Measurements from ENCODE around the gene EEF1AKMT2. TPM values are rescaled to one million over a fixed set of nuclear protein-coding genes. Genes with fewer than 3 reads are reported as not detected.

Gene EEF1AKMT2
- total RNA-seq, 1 donor = 19.9 TPM

DNA sequence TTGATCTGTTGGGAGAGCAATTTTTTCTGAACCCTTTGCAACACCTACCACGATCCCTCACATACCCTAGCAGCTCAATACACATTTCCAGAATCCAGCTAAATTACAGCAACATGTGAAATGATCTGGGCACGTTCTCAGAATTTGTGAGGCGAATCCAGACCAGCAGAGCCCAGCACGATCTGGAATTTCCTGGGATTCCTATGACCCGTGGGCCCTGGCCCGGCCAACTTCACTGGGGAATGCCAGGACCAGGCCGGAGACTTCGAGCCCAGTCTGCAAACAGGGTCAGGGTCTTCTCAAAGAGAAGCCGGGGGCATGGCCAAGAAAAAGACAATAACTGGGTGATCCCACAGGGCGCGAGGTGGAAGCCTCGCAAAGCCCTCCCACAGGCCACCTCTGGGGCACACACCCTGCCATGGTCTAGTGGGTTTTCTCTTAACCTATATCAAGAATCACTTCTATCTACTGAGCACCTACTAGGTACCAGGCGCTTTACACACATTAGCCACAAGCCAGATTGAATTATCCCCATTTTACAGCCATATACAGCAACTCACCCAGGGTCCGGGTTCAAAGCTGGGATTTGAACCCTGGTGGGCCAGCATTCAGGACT, 81.3 kb downstream of the EEF1AKMT2 start:
- TF ChIP-seq, protein P1, sequence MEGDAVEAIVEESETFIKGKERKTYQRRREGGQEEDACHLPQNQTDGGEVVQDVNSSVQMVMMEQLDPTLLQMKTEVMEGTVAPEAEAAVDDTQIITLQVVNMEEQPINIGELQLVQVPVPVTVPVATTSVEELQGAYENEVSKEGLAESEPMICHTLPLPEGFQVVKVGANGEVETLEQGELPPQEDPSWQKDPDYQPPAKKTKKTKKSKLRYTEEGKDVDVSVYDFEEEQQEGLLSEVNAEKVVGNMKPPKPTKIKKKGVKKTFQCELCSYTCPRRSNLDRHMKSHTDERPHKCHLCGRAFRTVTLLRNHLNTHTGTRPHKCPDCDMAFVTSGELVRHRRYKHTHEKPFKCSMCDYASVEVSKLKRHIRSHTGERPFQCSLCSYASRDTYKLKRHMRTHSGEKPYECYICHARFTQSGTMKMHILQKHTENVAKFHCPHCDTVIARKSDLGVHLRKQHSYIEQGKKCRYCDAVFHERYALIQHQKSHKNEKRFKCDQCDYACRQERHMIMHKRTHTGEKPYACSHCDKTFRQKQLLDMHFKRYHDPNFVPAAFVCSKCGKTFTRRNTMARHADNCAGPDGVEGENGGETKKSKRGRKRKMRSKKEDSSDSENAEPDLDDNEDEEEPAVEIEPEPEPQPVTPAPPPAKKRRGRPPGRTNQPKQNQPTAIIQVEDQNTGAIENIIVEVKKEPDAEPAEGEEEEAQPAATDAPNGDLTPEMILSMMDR (IDR thresholded peaks at IDR 0.05; ENCODE audit: insufficient read depth, low read depth, low read length) = no peak
- no peak overlapping the region for H3K4me3 ChIP-seq (ENCODE audit: low read depth, low read length)
- DNase-seq (ENCODE audit: low read depth) = no peak

DNA sequence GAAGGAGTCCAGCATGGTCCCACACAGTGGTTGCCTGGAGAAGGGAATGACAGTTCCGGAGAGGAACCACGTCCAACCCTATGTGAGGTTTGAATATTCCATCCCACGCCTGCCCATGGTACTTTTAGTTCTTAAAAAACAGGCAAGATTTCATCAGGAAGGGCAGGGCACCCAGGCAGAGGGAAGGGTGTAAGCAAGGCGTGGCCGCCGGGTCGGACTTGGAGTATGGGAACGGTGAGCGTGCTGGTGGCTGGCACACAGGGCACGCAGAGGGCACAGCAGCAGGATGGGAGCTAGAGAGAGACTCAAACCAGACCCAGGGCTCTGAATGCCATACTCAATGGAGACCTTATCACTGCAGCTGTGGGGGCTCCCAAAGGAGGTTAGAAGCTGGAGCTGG, 81.8 kb downstream of the EEF1AKMT2 start:
- DNase-seq (ENCODE audit: low read depth) = no peak
- H3K4me3 ChIP-seq (ENCODE audit: low read depth, low read length) = no peak overlapping the region
- TF ChIP-seq, protein P1 (IDR thresholded peaks at IDR 0.05; ENCODE audit: insufficient read depth, low read depth, low read length) = no peak

DNA sequence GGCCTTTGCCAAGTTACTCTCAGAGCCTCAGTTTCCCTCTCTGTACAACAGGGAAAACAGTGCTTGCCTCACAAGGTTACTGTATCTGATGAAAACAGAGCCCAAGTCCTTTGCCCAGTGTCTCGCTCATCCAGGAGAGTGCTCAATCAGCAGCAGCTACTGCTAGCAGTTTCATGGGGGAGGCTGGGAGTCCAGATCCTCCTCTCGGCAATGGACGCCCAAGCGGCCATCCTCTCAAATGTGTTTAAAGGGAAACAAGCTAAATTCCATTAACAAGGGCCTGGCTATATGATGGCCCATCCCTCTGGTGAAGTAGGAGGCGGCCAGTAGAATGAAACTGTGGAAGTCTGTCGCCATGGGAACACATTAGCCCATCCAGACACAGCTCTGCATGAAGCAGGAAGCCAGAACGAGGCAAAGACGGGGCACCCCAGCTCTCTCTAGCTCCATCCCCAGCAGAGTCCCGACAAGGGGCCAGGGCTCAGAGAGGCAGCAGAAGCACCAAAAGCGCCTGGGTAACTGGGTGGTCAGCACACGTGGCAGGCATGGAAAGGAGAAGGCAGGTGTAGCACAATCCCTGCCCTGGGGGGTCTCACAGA, 82.7 kb downstream of the EEF1AKMT2 start:
- TF ChIP-seq, protein P1 (IDR thresholded peaks at IDR 0.05; ENCODE audit: insufficient read depth, low read depth, low read length) = no peak
- DNase-seq (ENCODE audit: low read depth) = peak; percentile 39
- H3K4me3 ChIP-seq (ENCODE audit: low read depth, low read length) = no peak overlapping the region

DNA sequence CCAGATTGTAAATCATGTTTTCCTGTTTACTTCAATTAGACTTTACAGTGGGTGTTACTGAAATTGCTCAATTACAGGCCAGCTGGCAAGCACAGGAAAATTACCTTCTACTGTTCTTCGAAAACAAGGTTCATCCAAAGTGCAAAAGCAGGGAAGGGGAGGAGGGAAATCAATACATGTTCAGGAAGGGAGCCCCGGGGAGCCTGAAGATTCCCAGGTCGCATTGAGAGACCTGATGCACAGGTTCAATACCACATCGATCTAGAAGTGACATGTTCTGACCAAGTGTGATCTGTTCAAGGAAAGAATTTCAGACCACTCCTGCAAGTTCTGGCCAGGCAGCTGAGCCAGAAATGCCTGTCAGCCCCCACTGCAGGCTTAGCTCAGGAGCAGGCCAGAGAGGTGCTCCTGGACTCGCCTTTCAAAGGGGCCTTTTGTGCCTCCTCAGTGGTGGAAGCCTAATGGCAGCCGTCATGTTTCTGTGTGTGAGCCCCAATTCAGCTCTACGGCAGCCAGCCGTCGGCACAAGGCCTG, 83.4 kb downstream of the EEF1AKMT2 start:
- TF ChIP-seq, protein P1 (IDR thresholded peaks at IDR 0.05; ENCODE audit: insufficient read depth, low read depth, low read length) = no peak
- no peak overlapping the region for H3K4me3 ChIP-seq (ENCODE audit: low read depth, low read length)
- peak; percentile 91 for DNase-seq (ENCODE audit: low read depth)

Small RNAs within 50 kb of the gene (small RNA-seq; reads per million reads assigned to genes)
- gene RF00019 = not detected

Other genes starting within 250 kb of the EEF1AKMT2 start
- 13.4 and 13.9 TPM in 2 replicates for gene FAM53B, start 47.5 kb downstream of the EEF1AKMT2 start, total RNA-seq
- 12.9 and 22.5 TPM in 2 replicates for gene ABRAXAS2, start 9.9 kb upstream of the EEF1AKMT2 start, total RNA-seq
- 29.0 and 37.1 TPM in 2 replicates for gene ZRANB1, start 150.2 kb upstream of the EEF1AKMT2 start, total RNA-seq